OCI-LY3 (cell line): ENCODE measurements around the gene SAE1.
"Not testable (repeated sequence)": the region's sequence is repeated elsewhere in the genome, so short reads cannot be mapped to it uniquely, and the experiment has no call there.

Experiments used
- H2AFZ ChIP-seq: fragments of 200-600, 300-600 bp; shearing (Covaris generic); 2 replicates; pipeline ENCODE4 v1.6.0; 2014; ENCODE audit warnings: antibody characterized with exemption, low read depth, low read length
- H3K27ac ChIP-seq: fragments of 200-600, 300-600 bp; sonication (generic); 2 replicates; pipeline ENCODE4 v1.5.1; 2014; ENCODE audit warnings: mild to moderate bottlenecking, low read length, moderate library complexity, mixed read lengths
- H3K27me3 ChIP-seq: fragments of 200-600, 300-600 bp; sonication (generic); 2 replicates; pipeline ENCODE4 v1.6.1; 2014; ENCODE audit warnings: low read depth, low read length, mixed read lengths
- H3K36me3 ChIP-seq: fragments of 200-600, 300-600 bp; sonication (generic); replicated peaks from 2 replicates; pipeline ENCODE3; 2014; ENCODE audit warnings: low read depth, low read length, mixed read lengths
- H3K4me1 ChIP-seq: fragments of 300-600, 200-600 bp; sonication (generic); 2 replicates; pipeline ENCODE4 v1.6.1; 2014; ENCODE audit warnings: low read length, mixed read lengths
- H3K4me2 ChIP-seq: fragments of 200-600, 300-600 bp; sonication (generic); 2 replicates; pipeline ENCODE4 v1.6.1; 2014; ENCODE audit warnings: low read length, mixed read lengths
- H3K4me3 ChIP-seq: fragments of 300-600, 200-600 bp; sonication (generic); 2 replicates; pipeline ENCODE4 v1.5.1; 2014; ENCODE audit warnings: antibody characterized with exemption, mild to moderate bottlenecking, low read length, moderate library complexity
- H3K79me2 ChIP-seq: fragments of 300-600, 200-600 bp; shearing (Covaris generic); 2 replicates; pipeline ENCODE4 v1.6.1; 2014; ENCODE audit warnings: mild to moderate bottlenecking, low read length, mixed read lengths
- H3K9ac ChIP-seq: fragments of 300-600, 200-600 bp; shearing (Covaris generic); 2 replicates; pipeline ENCODE4 v1.6.0; 2014; ENCODE audit warnings: mild to moderate bottlenecking, low read length, moderate library complexity
- H3K9me3 ChIP-seq: fragments of 200-600, 300-600 bp; shearing (Covaris generic); 2 replicates; pipeline ENCODE4 v1.6.1; 2014; ENCODE audit warnings: low read length, mixed read lengths; ENCODE audit not compliant: insufficient read depth
- H4K20me1 ChIP-seq: fragments of 200-600, 300-600 bp; sonication (generic); 2 replicates; pipeline ENCODE4 v1.6.1; 2016; ENCODE audit warnings: low read length, mixed read lengths; ENCODE audit not compliant: insufficient read depth
- EZH2phosphoT487 ChIP-seq: fragments of 200-600 bp; shearing (Covaris generic); IDR thresholded peaks from 2 replicates; pipeline ENCODE4 v1.6.1; 2018; ENCODE audit warnings: antibody characterized with exemption, mixed run types, low read depth
- TF ChIP-seq, protein P1 (sequence below): fragments of 200-600, 300-600 bp; sonication (generic); IDR thresholded peaks from 2 replicates; pipeline ENCODE4 v1.5.1; 2014; ENCODE audit warnings: antibody characterized with exemption, low read length, low read depth

Gene SAE1

GRCh38 chr19:47097396-47098201 lies 33.0 kb upstream of the SAE1 start:
- H2AFZ ChIP-seq, result no peak overlapping the region
- H3K9me3 ChIP-seq, result no peaks in the 10 kb centered on the region
- H3K4me3 ChIP-seq, result no peak overlapping the region
- no peak for TF ChIP-seq EZH2phosphoT487
- TF ChIP-seq, protein P1, sequence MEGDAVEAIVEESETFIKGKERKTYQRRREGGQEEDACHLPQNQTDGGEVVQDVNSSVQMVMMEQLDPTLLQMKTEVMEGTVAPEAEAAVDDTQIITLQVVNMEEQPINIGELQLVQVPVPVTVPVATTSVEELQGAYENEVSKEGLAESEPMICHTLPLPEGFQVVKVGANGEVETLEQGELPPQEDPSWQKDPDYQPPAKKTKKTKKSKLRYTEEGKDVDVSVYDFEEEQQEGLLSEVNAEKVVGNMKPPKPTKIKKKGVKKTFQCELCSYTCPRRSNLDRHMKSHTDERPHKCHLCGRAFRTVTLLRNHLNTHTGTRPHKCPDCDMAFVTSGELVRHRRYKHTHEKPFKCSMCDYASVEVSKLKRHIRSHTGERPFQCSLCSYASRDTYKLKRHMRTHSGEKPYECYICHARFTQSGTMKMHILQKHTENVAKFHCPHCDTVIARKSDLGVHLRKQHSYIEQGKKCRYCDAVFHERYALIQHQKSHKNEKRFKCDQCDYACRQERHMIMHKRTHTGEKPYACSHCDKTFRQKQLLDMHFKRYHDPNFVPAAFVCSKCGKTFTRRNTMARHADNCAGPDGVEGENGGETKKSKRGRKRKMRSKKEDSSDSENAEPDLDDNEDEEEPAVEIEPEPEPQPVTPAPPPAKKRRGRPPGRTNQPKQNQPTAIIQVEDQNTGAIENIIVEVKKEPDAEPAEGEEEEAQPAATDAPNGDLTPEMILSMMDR, result no peak
- no peak overlapping the region for H3K9ac ChIP-seq
- H3K4me2 ChIP-seq, result no peak overlapping the region
- peaks cover 71% of the 10 kb centered on the region for H4K20me1 ChIP-seq
- H3K36me3 ChIP-seq, result peaks cover 54% of the 10 kb centered on the region
- no peaks in the 10 kb centered on the region for H3K4me1 ChIP-seq
- no peaks in the 10 kb centered on the region for H3K27me3 ChIP-seq
- H3K79me2 ChIP-seq, result peaks cover 95% of the 10 kb centered on the region
- H3K27ac ChIP-seq, result no peak overlapping the region

DNA sequence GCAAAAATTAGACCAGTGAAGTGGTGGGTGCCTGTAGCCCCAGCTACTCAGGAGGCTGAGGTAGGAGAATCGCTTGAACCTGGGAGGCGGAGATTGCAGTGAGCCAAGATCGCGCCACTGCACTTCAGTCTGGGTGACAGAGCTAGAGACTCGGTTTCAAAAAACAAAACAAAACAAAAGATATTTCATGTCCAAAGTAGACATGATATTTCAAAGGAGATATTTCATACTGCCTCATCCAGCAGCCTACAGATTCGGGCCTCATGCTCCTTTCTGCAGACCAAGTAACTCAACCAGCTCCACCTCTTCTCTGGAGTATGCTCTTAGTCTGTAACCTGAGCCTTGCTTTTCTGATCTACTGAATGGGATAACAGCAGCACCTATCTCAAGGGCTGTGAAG lies 32.0 kb upstream of the SAE1 start:
- Histone ChIP-seq H3K9ac (no peak overlapping the region), H3K4me3 (no peak overlapping the region), H3K4me1 (no peaks in the 10 kb centered on the region), H3K9me3 (no peaks in the 10 kb centered on the region), H3K27me3 (no peaks in the 10 kb centered on the region), H3K79me2 (peaks cover 100% of the 10 kb centered on the region), H3K27ac (no peak overlapping the region), H3K36me3 (peaks cover 46% of the 10 kb centered on the region), H3K4me2 (no peak overlapping the region), H4K20me1 (peaks cover 75% of the 10 kb centered on the region), H2AFZ (no peak overlapping the region)
- TF ChIP-seq, protein P1, result no peak
- no peak for TF ChIP-seq EZH2phosphoT487

DNA sequence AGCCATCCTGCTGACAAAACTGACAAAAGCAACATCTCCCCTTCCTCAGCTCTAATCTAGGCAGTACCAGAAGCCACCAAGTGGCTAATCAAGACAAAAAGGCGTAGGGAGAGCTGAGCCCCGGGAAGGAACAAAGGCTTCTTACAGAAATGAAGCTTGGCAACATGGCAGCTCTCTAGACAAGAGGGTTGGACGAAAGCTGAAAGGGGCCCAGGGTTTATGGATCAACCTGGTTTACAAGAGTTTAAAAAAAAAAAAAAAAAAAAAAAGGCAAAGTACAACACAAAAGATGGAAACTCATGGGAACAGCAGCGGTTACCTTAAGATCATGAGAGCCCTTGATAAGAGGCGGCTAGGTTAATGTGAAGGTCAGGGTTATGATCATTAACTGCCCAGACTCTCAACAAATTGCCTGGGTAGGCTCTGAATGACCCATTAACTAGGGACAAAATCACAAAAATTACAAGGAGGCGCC lies 31.0 kb upstream of the SAE1 start:
- H3K27ac ChIP-seq, result no peak overlapping the region
- H3K36me3 ChIP-seq, result peaks cover 40% of the 10 kb centered on the region
- no peak overlapping the region for H2AFZ ChIP-seq
- H3K4me3 ChIP-seq, result no peak overlapping the region
- no peaks in the 10 kb centered on the region for H3K4me1 ChIP-seq
- H3K79me2 ChIP-seq, result peaks cover 100% of the 10 kb centered on the region
- no peak overlapping the region for H3K4me2 ChIP-seq
- no peak overlapping the region for H3K9ac ChIP-seq
- no peaks in the 10 kb centered on the region for H3K9me3 ChIP-seq
- TF ChIP-seq, protein P1, result no peak
- TF ChIP-seq EZH2phosphoT487, result no peak
- H3K27me3 ChIP-seq, result no peaks in the 10 kb centered on the region
- H4K20me1 ChIP-seq, result peaks cover 74% of the 10 kb centered on the region

- Histone ChIP-seq H2AFZ (no peak overlapping the region), H3K27me3 (no peaks in the 10 kb centered on the region), H3K36me3 (peaks cover 39% of the 10 kb centered on the region), H3K4me1 (no peaks in the 10 kb centered on the region), H3K27ac (no peak overlapping the region), H3K9me3 (no peaks in the 10 kb centered on the region), H3K4me2 (no peak overlapping the region), H4K20me1 (peaks cover 72% of the 10 kb centered on the region), H3K4me3 (no peak overlapping the region), H3K79me2 (peaks cover 100% of the 10 kb centered on the region), H3K9ac (no peak overlapping the region)
- no peak for TF ChIP-seq EZH2phosphoT487
- TF ChIP-seq, protein P1, result no peak
Observed at GRCh38 chr19:47100290-47100689, 30.3 kb upstream of the SAE1 start.

- not testable (repeated sequence) for H3K4me3 ChIP-seq, H2AFZ ChIP-seq, H3K27ac ChIP-seq, H3K4me2 ChIP-seq, H3K9ac ChIP-seq, H3K9me3 ChIP-seq, H3K27me3 ChIP-seq, H3K4me1 ChIP-seq
- Histone ChIP-seq H4K20me1 (peaks cover 69% of the 10 kb centered on the region), H3K36me3 (peaks cover 37% of the 10 kb centered on the region), H3K79me2 (peaks cover 100% of the 10 kb centered on the region)
Observed at GRCh38 chr19:47101116-47101515, 29.5 kb upstream of the SAE1 start.
